ENCODE measurements around the gene DNAJC22.
"Not testable (repeated sequence)": the region's sequence is repeated elsewhere in the genome, so short reads cannot be mapped to it uniquely, and the experiment has no call there.

DNA sequence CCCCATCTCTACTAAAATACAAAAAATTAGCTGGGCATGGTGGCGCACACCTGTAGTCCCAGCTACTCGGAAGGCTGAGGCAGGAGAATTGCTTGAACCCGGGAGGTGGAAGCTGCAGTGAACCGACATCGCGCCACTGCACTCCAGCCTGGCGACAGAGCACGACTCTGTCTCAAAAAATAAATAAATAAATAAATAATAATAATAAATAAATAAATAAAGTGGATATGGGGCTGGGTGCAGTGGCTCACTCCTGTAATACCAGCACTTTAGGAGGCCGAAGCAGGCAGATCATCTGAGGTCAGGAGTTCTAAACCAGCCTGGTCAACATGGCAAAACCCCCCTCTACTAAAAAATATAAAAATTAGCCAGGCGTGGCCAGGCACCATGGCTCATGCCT, 29.6 kb upstream of the DNAJC22 start:
- TF ChIP-seq POLR2AphosphoS5 (IDR thresholded peaks at IDR 0.05; ENCODE audit: borderline replicate concordance, low read depth, low read length); EZH2 (IDR thresholded peaks at IDR 0.05); FOXP2 (optimal IDR thresholded peaks at IDR 0.05; ENCODE audit: control extremely low read depth, extremely low read length, insufficient read depth): not testable (repeated sequence)

Measured in SK-N-MC (cell line).